ENCODE measurements around the gene PIP4K2A. TPM values are rescaled to one million over a fixed set of nuclear protein-coding genes. Genes with fewer than 3 reads are reported as not detected.

The PIP4K2A gene
- total and polyA plus RNA-seq, 2 experiments from 2014 or later = 39.9 to 40.1 TPM

- no peaks in the 10 kb centered on the region for H3K4me1 Mint-ChIP-seq
- no peak overlapping the region for H3K4me3 Mint-ChIP-seq
- H3K4me3 ChIP-seq = no peak overlapping the region
- H3K9me3 Mint-ChIP-seq = no peaks in the 10 kb centered on the region
- no peaks in the 10 kb centered on the region for H3K4me1 ChIP-seq (ENCODE audit: insufficient read depth)
- H3K4me2 ChIP-seq = no peak overlapping the region
- H3K36me3 Mint-ChIP-seq (ENCODE audit: low read depth) = no peaks in the 10 kb centered on the region
- TF ChIP-seq ZNF114 (CRISPR knock-in tag; IDR thresholded peaks at IDR 0.05) (no peak), CREB1 (CRISPR knock-in tag; IDR thresholded peaks at IDR 0.05; ENCODE audit: low read depth) (no peak), EZH2 (IDR thresholded peaks at IDR 0.05; ENCODE audit: low read depth, unreplicated experiment) (no peak), NANOG (IDR thresholded peaks at IDR 0.05; ENCODE audit: borderline replicate concordance) (no peak), EZH2phosphoT487 (IDR thresholded peaks at IDR 0.05; ENCODE audit: unreplicated experiment) (no peak), STAT1 (IDR thresholded peaks at IDR 0.05; ENCODE audit: unreplicated experiment) (no peak), REST (IDR thresholded peaks at IDR 0.05; ENCODE audit: unreplicated experiment) (no peak), ETS1 (IDR thresholded peaks at IDR 0.05) (no peak), POLR2AphosphoS5 (IDR thresholded peaks at IDR 0.05; ENCODE audit: low read depth) (no peak), JUNB (IDR thresholded peaks at IDR 0.05; ENCODE audit: unreplicated experiment) (no peak), ZNF462 (CRISPR knock-in tag; IDR thresholded peaks at IDR 0.05) (no peak), ZNF331 (CRISPR knock-in tag; IDR thresholded peaks at IDR 0.05; ENCODE audit: low read depth) (no peak)
- TF ChIP-seq, protein P1, sequence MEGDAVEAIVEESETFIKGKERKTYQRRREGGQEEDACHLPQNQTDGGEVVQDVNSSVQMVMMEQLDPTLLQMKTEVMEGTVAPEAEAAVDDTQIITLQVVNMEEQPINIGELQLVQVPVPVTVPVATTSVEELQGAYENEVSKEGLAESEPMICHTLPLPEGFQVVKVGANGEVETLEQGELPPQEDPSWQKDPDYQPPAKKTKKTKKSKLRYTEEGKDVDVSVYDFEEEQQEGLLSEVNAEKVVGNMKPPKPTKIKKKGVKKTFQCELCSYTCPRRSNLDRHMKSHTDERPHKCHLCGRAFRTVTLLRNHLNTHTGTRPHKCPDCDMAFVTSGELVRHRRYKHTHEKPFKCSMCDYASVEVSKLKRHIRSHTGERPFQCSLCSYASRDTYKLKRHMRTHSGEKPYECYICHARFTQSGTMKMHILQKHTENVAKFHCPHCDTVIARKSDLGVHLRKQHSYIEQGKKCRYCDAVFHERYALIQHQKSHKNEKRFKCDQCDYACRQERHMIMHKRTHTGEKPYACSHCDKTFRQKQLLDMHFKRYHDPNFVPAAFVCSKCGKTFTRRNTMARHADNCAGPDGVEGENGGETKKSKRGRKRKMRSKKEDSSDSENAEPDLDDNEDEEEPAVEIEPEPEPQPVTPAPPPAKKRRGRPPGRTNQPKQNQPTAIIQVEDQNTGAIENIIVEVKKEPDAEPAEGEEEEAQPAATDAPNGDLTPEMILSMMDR (conservative IDR thresholded peaks at IDR 0.05; ENCODE audit: low read depth in 2 of 2) = no peak
- H2AFZ ChIP-seq = no peak overlapping the region
- DNase-seq (ENCODE audit: low spot score) = no peak
- H3K27me3 ChIP-seq (ENCODE audit: insufficient read depth) = no peaks in the 10 kb centered on the region
- no peaks in the 10 kb centered on the region for H3F3A ChIP-seq (replicated peaks; ENCODE audit: low read depth)
- no peaks in the 10 kb centered on the region for H4K20me1 ChIP-seq (replicated peaks; ENCODE audit: insufficient read depth)
- H3K27me3 Mint-ChIP-seq (ENCODE audit: insufficient read depth, low read depth, poor library complexity) = peaks cover 5% of the 10 kb centered on the region
- no peak for ATAC-seq
- H3K27ac ChIP-seq (ENCODE audit: low read depth) = no peak overlapping the region
- H3K79me2 ChIP-seq (replicated peaks; ENCODE audit: insufficient read depth) = no peaks in the 10 kb centered on the region
- H3K9me2 ChIP-seq (ENCODE audit: insufficient read depth) = 0 out of 2 replicates have a peak, but pooled peaks cover 4% of the 10 kb centered on the region
- H3K36me3 ChIP-seq (ENCODE audit: insufficient read depth) = no peaks in the 10 kb centered on the region
- H3K27ac Mint-ChIP-seq = no peak overlapping the region
Observed at GRCh38 chr10:22494007-22494406, 220.4 kb downstream of the PIP4K2A start.
